Measurements from ENCODE around the gene BIRC6. TPM values are rescaled to one million over a fixed set of nuclear protein-coding genes. Genes with fewer than 3 reads are reported as not detected.
"Not testable (repeated sequence)": the region's sequence is repeated elsewhere in the genome, so short reads cannot be mapped to it uniquely, and the experiment has no call there.

Gene BIRC6, protein sequence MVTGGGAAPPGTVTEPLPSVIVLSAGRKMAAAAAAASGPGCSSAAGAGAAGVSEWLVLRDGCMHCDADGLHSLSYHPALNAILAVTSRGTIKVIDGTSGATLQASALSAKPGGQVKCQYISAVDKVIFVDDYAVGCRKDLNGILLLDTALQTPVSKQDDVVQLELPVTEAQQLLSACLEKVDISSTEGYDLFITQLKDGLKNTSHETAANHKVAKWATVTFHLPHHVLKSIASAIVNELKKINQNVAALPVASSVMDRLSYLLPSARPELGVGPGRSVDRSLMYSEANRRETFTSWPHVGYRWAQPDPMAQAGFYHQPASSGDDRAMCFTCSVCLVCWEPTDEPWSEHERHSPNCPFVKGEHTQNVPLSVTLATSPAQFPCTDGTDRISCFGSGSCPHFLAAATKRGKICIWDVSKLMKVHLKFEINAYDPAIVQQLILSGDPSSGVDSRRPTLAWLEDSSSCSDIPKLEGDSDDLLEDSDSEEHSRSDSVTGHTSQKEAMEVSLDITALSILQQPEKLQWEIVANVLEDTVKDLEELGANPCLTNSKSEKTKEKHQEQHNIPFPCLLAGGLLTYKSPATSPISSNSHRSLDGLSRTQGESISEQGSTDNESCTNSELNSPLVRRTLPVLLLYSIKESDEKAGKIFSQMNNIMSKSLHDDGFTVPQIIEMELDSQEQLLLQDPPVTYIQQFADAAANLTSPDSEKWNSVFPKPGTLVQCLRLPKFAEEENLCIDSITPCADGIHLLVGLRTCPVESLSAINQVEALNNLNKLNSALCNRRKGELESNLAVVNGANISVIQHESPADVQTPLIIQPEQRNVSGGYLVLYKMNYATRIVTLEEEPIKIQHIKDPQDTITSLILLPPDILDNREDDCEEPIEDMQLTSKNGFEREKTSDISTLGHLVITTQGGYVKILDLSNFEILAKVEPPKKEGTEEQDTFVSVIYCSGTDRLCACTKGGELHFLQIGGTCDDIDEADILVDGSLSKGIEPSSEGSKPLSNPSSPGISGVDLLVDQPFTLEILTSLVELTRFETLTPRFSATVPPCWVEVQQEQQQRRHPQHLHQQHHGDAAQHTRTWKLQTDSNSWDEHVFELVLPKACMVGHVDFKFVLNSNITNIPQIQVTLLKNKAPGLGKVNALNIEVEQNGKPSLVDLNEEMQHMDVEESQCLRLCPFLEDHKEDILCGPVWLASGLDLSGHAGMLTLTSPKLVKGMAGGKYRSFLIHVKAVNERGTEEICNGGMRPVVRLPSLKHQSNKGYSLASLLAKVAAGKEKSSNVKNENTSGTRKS (N-terminal part only)
- total RNA-seq (2014; rRNA removed; shearing (Covaris generic)) = 35.1 and 44.5 TPM in 2 replicates

DNA sequence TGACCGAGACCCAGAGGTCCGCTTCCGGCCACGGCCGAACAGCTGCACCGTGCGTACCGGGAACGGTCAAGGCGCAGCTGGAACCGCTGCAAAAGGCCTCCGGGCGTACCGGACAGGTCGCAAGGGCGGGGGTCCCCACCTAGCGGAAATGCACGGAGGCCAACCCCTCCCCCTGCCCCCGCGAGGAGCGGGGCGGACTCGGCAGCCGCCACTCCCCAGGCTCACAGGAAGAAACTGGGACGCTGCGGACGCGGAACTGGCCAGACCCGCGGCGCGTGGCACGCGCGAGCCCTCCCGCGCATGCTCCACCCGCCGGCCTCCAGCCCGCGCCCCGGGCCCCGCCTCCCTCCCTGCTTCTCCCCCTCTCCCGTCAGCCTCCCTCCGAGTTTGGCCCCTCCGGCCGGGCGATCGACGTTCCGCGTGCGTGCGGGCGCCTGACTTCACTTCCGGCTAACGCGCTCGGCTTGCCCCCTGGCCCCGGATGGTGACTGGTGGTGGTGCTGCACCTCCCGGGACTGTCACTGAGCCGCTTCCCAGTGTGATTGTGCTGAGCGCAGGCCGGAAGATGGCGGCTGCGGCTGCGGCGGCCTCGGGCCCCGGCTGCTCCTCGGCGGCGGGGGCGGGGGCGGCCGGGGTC lies at the start of gene BIRC6:
Gene BIRC6, plus strand, starts transcription at position 343 of the 637 bp plus-strand sequence. Its CDS starts 139 bp downstream, at position 482.
- peak; percentile 98 for DNase-seq
- Histone ChIP-seq H3K27me3 (ENCODE audit: control insufficient read depth, insufficient read depth, low read length) (no peaks in the 10 kb centered on the region), H3K36me3 (replicated peaks; ENCODE audit: control insufficient read depth, insufficient read depth, low read length) (no peaks in the 10 kb centered on the region), H3K4me3 (ENCODE audit: insufficient read depth, low read depth, low read length) (peak within 1 kb of the TSS; percentile 96)

GRCh38 chr2:32310577-32310976 lies 46.2 kb upstream of the BIRC6 start:
- DNase-seq = no peak
- Histone ChIP-seq H3K36me3 (replicated peaks; ENCODE audit: control insufficient read depth, insufficient read depth, low read length) (no peaks in the 10 kb centered on the region), H3K4me3 (ENCODE audit: insufficient read depth, low read depth, low read length) (no peak overlapping the region), H3K27me3 (ENCODE audit: control insufficient read depth, insufficient read depth, low read length) (no peaks in the 10 kb centered on the region)

DNA sequence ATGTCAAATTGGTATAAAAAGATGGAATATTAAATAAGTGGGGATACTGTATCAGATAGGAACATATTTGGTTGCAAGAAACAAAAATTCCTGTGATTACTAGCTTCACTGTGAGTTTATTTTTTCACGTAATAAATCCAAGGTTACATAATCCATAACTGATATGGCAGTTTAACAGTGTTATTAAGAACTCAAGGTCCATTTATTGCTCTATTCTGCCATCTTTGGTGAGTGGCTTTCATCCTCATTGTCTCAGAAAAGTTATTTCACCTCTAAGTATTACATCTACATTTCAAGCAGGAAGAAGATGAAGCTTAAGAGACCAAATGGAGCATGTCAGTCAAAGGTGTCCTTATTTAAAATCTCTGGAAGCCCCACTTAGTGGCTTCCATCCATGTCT lies 41.9 kb upstream of the BIRC6 start:
- DNase-seq = no peak
- no peaks in the 10 kb centered on the region for H3K36me3 ChIP-seq (replicated peaks; ENCODE audit: control insufficient read depth, insufficient read depth, low read length)
- no peaks in the 10 kb centered on the region for H3K27me3 ChIP-seq (ENCODE audit: control insufficient read depth, insufficient read depth, low read length)
- no peak overlapping the region for H3K4me3 ChIP-seq (ENCODE audit: insufficient read depth, low read depth, low read length)

DNA sequence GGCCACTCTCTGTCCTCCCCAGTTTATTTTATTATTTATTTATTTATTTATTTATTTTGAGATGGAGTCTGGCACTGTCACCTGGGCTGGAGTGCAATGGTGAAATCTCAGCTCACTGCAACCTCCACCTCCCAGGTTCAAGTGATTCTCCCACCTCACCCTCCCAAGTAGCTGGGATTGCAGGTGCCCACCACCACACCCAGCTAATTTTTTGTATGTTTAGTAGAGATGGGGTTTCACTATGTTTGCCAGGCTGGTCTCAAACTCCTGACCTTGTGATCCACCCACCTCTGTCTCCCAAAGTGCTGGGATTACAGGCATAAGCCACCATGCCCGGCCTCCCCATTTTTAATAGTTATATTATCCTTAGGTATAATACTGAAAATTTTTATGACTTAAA lies 28.1 kb upstream of the BIRC6 start:
- H3K27me3 ChIP-seq (ENCODE audit: control insufficient read depth, insufficient read depth, low read length); H3K36me3 ChIP-seq (replicated peaks; ENCODE audit: control insufficient read depth, insufficient read depth, low read length); DNase-seq; H3K4me3 ChIP-seq (ENCODE audit: insufficient read depth, low read depth, low read length): not testable (repeated sequence)

DNA sequence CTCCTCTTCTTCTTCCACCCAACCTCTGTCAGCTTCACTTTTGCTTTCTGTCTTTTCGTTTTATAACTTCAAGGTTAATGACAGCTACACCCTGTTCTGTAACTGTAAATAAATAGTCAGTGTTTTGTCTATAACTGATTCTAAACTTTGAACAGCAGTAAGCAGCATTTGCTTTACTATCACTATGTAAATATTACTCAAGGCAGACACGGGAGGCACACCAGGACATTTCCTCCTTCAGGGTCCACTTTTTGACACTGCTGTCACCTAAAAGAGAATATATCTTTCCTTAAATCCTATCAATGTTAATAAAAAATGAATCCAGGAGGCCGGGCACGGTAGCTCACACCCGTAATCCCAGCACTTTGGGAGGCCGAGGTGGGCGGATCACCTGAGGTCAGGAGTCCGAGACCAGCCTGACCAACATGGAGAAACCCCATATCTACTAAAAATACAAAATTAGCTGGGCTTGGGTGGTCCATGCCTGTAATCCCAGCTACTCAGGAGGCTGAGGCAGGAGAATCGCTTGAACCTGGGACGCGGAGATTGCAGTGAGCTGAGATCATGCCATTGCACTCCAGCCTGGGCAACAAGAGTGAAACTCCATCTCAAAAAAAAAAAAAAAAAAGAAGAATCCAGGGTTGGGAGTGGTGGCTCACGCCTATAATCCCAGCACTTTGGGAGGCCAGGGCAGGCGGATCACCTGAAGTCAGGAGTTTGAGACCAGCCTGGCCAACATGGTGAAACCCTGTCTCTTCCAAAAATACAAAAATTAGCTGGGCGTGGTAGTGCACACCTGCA lies 27.4 kb upstream of the BIRC6 start:
- not testable (repeated sequence) for H3K27me3 ChIP-seq (ENCODE audit: control insufficient read depth, insufficient read depth, low read length); H3K36me3 ChIP-seq (replicated peaks; ENCODE audit: control insufficient read depth, insufficient read depth, low read length); H3K4me3 ChIP-seq (ENCODE audit: insufficient read depth, low read depth, low read length); DNase-seq

DNA sequence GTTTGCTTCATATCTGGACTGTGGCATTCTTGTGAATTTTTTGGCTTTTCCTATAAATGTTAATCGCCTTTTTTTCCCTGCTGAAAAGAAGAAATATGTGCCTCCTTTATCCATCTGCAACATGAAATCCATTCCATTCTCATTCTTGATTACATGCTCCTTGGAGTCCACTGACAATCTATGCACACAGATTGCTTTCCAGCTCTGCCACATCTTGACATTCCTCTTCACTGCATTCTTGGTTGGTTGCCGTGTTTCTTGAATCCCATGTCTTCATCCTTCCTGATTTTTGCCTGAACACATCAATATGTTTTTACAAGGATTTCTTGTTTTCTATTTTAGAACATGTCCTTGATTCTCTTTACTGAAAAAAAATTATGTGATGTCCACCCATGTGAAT lies 26.7 kb upstream of the BIRC6 start:
- no peak overlapping the region for H3K4me3 ChIP-seq (ENCODE audit: insufficient read depth, low read depth, low read length)
- DNase-seq = no peak

DNA sequence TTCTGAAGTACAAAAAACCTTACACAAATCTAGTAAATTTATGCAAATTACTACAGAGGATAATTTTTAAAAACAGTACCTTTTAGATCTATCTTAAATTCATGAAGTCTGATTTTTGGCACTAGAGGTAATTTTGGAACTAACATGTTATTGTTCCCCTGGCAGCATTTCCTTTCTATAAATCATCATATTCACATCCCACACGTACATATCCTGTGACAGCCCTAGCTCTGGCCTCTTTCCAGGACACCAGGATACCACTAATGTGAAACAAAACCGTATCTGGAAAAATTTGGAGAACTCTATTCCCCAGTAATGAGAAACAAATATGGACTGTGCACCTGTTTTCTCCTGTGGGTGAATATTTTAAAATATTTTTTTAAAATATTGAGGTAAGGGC lies 14.0 kb upstream of the BIRC6 start:
- H3K36me3 ChIP-seq (replicated peaks; ENCODE audit: control insufficient read depth, insufficient read depth, low read length) = no peaks in the 10 kb centered on the region
- DNase-seq = no peak
- H3K4me3 ChIP-seq (ENCODE audit: insufficient read depth, low read depth, low read length) = no peak overlapping the region
- H3K27me3 ChIP-seq (ENCODE audit: control insufficient read depth, insufficient read depth, low read length) = no peaks in the 10 kb centered on the region

More for the DNA sequence above, 26.7 kb upstream of the BIRC6 start:
- H3K36me3 ChIP-seq (replicated peaks; ENCODE audit: control insufficient read depth, insufficient read depth, low read length) = no peaks in the 10 kb centered on the region
- H3K27me3 ChIP-seq (ENCODE audit: control insufficient read depth, insufficient read depth, low read length) = no peaks in the 10 kb centered on the region

GRCh38 chr2:32350797-32351196 lies 6.0 kb upstream of the BIRC6 start:
- DNase-seq; H3K27me3 ChIP-seq (ENCODE audit: control insufficient read depth, insufficient read depth, low read length); H3K36me3 ChIP-seq (replicated peaks; ENCODE audit: control insufficient read depth, insufficient read depth, low read length): not testable (repeated sequence)

DNA sequence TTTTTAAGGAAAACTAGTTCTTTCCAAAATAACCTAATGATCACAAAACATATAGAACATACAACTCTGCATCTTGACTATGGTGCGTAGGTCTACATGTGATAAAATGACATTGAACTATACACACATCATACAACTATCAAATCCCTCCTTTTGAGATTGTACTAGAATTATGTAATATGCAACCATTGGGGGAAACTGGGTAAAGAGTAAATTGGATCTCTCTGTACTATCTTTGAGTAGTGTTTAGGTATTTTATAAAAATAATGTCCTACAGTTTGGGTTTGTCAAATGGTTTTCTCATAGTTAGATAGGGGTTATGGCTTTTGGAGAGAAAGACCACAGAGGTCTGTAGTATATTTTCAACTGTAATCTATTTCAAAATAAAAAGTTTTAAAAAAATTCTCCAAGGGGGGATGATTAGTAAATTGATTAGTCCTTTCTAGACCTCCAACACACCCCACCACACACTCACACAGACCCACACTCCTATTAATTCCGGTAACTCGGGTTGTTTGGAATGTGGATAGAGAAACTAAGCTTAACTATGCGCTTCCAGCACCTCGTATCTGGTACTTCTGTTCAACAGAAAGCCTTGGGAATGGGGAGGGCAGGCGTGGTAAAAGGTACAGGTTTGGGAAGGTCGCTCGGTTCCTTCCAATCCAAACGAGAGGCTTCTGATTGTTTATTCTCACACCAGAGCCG lies 695 bp upstream of the BIRC6 start:
- Histone ChIP-seq H3K27me3 (ENCODE audit: control insufficient read depth, insufficient read depth, low read length) (no peaks in the 10 kb centered on the region), H3K36me3 (replicated peaks; ENCODE audit: control insufficient read depth, insufficient read depth, low read length) (no peaks in the 10 kb centered on the region), H3K4me3 (ENCODE audit: insufficient read depth, low read depth, low read length) (peak overlapping the region; percentile 96)
- no peak for DNase-seq

More at GRCh38 chr2:32350797-32351196, 6.0 kb upstream of the BIRC6 start:
- H3K4me3 ChIP-seq (ENCODE audit: insufficient read depth, low read depth, low read length) = not testable (repeated sequence)

DNA sequence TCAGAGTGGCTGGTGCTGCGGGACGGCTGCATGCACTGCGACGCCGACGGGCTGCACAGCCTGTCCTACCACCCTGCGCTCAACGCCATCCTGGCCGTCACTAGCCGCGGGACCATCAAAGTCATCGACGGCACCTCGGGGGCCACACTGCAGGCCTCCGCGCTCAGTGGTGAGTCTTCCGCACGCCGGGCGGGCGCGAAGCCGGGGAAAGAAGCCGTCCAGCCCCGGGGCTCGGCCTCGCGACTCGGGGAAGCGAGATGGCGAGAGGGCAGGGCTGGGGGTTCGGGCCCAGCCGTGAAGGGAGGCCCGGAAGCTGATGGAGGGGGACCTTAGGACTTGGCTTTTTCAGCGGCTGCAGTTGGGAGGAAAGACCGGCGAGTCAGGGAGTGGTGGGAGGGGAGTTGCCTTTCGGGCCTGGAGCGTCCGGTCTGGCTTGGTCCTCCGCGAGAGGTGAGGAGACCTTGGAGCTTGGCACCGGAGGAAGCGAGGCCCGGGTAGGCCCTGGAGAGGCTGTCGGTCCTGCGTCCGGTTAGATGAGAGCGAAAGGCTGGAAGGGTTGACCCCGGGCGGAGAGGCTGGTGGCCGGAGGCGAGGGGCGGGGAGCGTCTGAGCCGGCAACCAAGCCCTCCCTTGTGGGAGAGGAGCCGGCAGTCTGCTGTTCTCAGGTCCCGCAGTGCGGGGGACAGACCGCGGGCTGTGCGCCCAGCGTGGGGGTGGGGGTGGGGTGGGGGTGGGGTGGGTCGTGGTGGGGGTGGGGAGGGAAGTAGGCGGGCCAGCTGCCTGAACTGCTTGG lies 691 bp downstream of the BIRC6 start:
- peak overlapping the region; percentile 96 for H3K4me3 ChIP-seq (ENCODE audit: insufficient read depth, low read depth, low read length)

GRCh38 chr2:32358111-32358482 lies 1.3 kb downstream of the BIRC6 start:
- Histone ChIP-seq H3K4me3 (ENCODE audit: insufficient read depth, low read depth, low read length) (peak overlapping the region; percentile 96), H3K36me3 (replicated peaks; ENCODE audit: control insufficient read depth, insufficient read depth, low read length) (no peaks in the 10 kb centered on the region), H3K27me3 (ENCODE audit: control insufficient read depth, insufficient read depth, low read length) (no peaks in the 10 kb centered on the region)
- no peak for DNase-seq

More for the DNA sequence above, 691 bp downstream of the BIRC6 start:
- Histone ChIP-seq H3K27me3 (ENCODE audit: control insufficient read depth, insufficient read depth, low read length) (no peaks in the 10 kb centered on the region), H3K36me3 (replicated peaks; ENCODE audit: control insufficient read depth, insufficient read depth, low read length) (no peaks in the 10 kb centered on the region)
- DNase-seq = peak; percentile 81

- Histone ChIP-seq H3K36me3 (replicated peaks; ENCODE audit: control insufficient read depth, insufficient read depth, low read length) (no peaks in the 10 kb centered on the region), H3K4me3 (ENCODE audit: insufficient read depth, low read depth, low read length) (no peak overlapping the region), H3K27me3 (ENCODE audit: control insufficient read depth, insufficient read depth, low read length) (no peaks in the 10 kb centered on the region)
- no peak for DNase-seq
Observed at GRCh38 chr2:32360416-32360815, 3.6 kb downstream of the BIRC6 start.
